ENCODE results near the gene FLNB. TPM values are rescaled to one million over a fixed set of nuclear protein-coding genes. Genes with fewer than 3 reads are reported as not detected.
A peak's percentile ranks its signal among the peaks of the same experiment; 100 is the strongest.

FLNB gene
- total RNA-seq, 4 donors from 2014 or later, result 61.9 to 114 (median 89.9) TPM

DNA sequence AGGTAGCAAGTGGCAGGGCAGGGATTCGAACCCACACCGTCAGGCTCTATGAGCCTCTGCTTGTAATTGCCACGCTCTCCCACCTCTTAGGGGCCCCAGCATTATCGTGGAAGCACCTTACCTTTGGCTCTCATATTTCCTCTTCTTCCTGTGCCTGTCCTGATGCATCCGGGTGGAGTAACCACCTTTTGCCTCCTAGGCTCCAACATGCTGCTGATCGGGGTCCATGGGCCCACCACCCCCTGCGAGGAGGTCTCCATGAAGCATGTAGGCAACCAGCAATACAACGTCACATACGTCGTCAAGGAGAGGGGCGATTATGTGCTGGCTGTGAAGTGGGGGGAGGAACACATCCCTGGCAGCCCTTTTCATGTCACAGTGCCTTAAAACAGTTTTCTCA is 162.2 kb downstream of the FLNB start:
- 82% methylated on average over 11 of the region's 11 CpGs for WGBS
- peaks cover 15 to 55% (median 39%) of the 10 kb centered on the region in 4 donors for H3K36me3 ChIP-seq
- no peaks in the 10 kb centered on the region for H3K9me3 ChIP-seq
- peaks cover 35 to 65% (median 49%) of the 10 kb centered on the region in 4 donors for H3K4me1 ChIP-seq
- DNase-seq (ENCODE audit: extremely low spot score), result no peak
- peak overlapping the region in 2 of 4 donors; percentile 39 to 82 for H3K27ac ChIP-seq (replicated peaks in 1 of 4)
- H3K27me3 ChIP-seq, result no peaks in the 10 kb centered on the region
- no peak overlapping the region for H3K4me3 ChIP-seq
- TF ChIP-seq, protein P1, sequence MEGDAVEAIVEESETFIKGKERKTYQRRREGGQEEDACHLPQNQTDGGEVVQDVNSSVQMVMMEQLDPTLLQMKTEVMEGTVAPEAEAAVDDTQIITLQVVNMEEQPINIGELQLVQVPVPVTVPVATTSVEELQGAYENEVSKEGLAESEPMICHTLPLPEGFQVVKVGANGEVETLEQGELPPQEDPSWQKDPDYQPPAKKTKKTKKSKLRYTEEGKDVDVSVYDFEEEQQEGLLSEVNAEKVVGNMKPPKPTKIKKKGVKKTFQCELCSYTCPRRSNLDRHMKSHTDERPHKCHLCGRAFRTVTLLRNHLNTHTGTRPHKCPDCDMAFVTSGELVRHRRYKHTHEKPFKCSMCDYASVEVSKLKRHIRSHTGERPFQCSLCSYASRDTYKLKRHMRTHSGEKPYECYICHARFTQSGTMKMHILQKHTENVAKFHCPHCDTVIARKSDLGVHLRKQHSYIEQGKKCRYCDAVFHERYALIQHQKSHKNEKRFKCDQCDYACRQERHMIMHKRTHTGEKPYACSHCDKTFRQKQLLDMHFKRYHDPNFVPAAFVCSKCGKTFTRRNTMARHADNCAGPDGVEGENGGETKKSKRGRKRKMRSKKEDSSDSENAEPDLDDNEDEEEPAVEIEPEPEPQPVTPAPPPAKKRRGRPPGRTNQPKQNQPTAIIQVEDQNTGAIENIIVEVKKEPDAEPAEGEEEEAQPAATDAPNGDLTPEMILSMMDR (IDR thresholded peaks at IDR 0.05), result no peak
- TF ChIP-seq EP300 (IDR thresholded peaks at IDR 0.05) (no peak), POLR2A (IDR thresholded peaks at IDR 0.05; ENCODE audit: low read depth) (no peak)
- intact Hi-C loops (cut with DNase I), result loop anchor here (5.0 to 10.0 kb wide), 2 partner anchors 163 to 296 kb away; partner anchors contain the start of gene FLNB

DNA sequence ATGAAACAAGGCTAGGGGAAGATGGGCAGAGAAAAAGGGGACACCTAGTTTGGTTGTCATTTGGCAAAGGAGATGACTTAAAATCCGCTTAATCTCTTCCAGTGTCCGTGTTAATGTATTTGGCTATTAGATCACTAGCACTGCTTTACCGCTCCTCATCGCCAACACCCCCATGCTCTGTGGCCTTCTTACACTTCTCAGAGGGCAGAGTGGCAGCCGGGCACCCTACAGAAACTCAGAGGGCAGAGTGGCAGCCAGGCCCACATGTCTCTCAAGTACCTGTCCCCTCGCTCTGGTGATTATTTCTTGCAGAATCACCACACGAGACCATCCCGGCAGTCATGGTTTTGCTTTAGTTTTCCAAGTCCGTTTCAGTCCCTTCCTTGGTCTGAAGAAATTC is 162.9 kb downstream of the FLNB start:
- H3K4me1 ChIP-seq, result peaks cover 38 to 65% (median 49%) of the 10 kb centered on the region in 4 donors
- H3K27me3 ChIP-seq, result no peaks in the 10 kb centered on the region
- H3K36me3 ChIP-seq, result peaks cover 15 to 53% (median 37%) of the 10 kb centered on the region in 4 donors
- 73% methylated on average over 9 of the region's 9 CpGs for WGBS
- H3K27ac ChIP-seq (replicated peaks in 1 of 4), result peak overlapping the region; percentile 20 to 46 (median 38)
- intact Hi-C loops (cut with DNase I), result loop anchor here (5.0 to 10.0 kb wide), 2 partner anchors 164 to 296 kb away; partner anchors contain the start of gene FLNB
- DNase-seq (ENCODE audit: extremely low spot score), result no peak
- H3K4me3 ChIP-seq, result no peak overlapping the region
- TF ChIP-seq EP300 (IDR thresholded peaks at IDR 0.05) (no peak), POLR2AphosphoS5 (IDR thresholded peaks at IDR 0.05) (no peak), POLR2A (IDR thresholded peaks at IDR 0.05; ENCODE audit: low read depth) (no peak)
- TF ChIP-seq, protein P1 (IDR thresholded peaks at IDR 0.05), result no peak
- H3K9me3 ChIP-seq, result no peaks in the 10 kb centered on the region

DNA sequence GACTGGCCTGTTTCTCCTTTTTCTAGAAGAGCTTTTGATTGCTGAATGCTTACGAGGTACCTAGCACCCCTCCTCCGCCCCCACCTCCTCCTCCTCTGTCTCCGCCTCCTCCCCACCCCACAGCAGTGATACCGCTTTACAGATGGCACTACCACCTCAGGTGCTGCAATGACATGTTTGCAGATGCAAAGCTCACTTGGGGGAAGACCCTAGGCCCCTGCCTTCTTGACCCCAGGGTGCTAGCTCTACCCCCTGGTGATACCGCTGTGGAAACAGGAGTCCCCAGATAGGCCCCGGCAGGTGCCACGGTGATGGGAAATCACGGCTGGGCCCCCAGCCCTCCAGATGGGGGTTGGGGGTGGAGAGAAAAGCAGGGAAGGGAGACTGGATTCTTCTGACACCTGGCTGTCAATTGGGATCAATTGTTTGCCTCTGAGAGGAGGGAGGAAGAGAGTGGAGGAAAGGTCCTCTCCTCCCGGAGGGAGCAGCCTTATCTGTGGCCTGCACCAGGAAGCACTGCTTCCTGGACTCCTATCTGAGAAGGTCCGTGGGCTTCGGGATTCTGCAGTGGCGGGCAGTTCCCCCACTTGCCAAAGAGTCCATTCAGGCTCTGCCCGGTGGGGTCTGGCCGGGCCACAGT is 164.9 kb downstream of the FLNB start:
- Histone ChIP-seq H3K4me3 (no peak overlapping the region), H3K27me3 (no peaks in the 10 kb centered on the region), H3K27ac (replicated peaks in 1 of 4) (peak overlapping the region; percentile 62 to 74 (median 68)), H3K4me1 (peaks cover 37 to 62% (median 46%) of the 10 kb centered on the region in 4 donors), H3K36me3 (peaks cover 15 to 42% (median 30%) of the 10 kb centered on the region in 4 donors), H3K9me3 (no peaks in the 10 kb centered on the region)
- intact Hi-C loops (cut with DNase I), result loop anchor here (5.0 to 10.0 kb wide), 2 partner anchors 166 to 298 kb away; partner anchors contain the start of gene FLNB
- DNase-seq (ENCODE audit: extremely low spot score), result no peak
- TF ChIP-seq, protein P1 (IDR thresholded peaks at IDR 0.05), result no peak
- 74% methylated on average over 12 of the region's 14 CpGs for whole genome bisulfite sequencing

GRCh38 chr3:58173669-58174398 is 165.6 kb downstream of the FLNB start:
- WGBS, result 76% methylated on average over 7 of the region's 12 CpGs
- Histone ChIP-seq H3K27ac (replicated peaks in 1 of 4) (peak overlapping the region; percentile 62 to 74 (median 68)), H3K9me3 (no peaks in the 10 kb centered on the region), H3K4me3 (no peak overlapping the region), H3K36me3 (peaks cover 15 to 36% (median 25%) of the 10 kb centered on the region in 4 donors), H3K4me1 (peaks cover 39 to 69% (median 52%) of the 10 kb centered on the region in 4 donors), H3K27me3 (no peaks in the 10 kb centered on the region)
- TF ChIP-seq, protein P1 (IDR thresholded peaks at IDR 0.05), result peak in 2 of 3 experiments; percentile 39 to 43
- TF ChIP-seq EP300 (IDR thresholded peaks at IDR 0.05), result no peak
- no peak for TF ChIP-seq POLR2A (IDR thresholded peaks at IDR 0.05; ENCODE audit: low read depth)
- TF ChIP-seq POLR2AphosphoS5 (IDR thresholded peaks at IDR 0.05), result peak in 1 of 2 donors; percentile 4
- intact Hi-C loops (cut with DNase I), result loop anchor here (5.0 to 10.0 kb wide), 2 partner anchors 167 to 299 kb away; partner anchors contain the start of gene FLNB
- no peak for DNase-seq (ENCODE audit: extremely low spot score)

Data from esophagus muscularis mucosa (tissue), 4 donors.